NB4 (cell line): ENCODE results near the gene COBL.

Experiments used
- CTCF ChIP-seq: IDR thresholded peaks from one replicate; pipeline ENCODE4 v1.5.1; 2012; ENCODE audit warnings: low read depth, low read length
- POLR2A ChIP-seq: IDR thresholded peaks from 2 replicates; pipeline ENCODE4 v1.6.1; 2011; ENCODE audit warnings: mild to moderate bottlenecking; ENCODE audit not compliant: insufficient read length; ENCODE audit errors: extremely low read depth

GRCh38 chr7:51043461-51043860 is 273.1 kb downstream of the COBL start:
- TF ChIP-seq CTCF (no peak), POLR2A (no peak)
